HG03575 (cell line): ENCODE measurements around the gene CAPRIN1.

Experiments used
- ATAC-seq: cut with Tn5 transposase; IDR thresholded peaks from one replicate; pipeline ENCODE4 v1.9.1; 2021; ENCODE audit not compliant: unreplicated experiment, insufficient number of reproducible peaks, low FRiP score; ENCODE audit errors: extremely low read depth

Gene CAPRIN1

GRCh38 chr11:34126959-34127848, 75.7 kb downstream of the CAPRIN1 start:
- ATAC-seq: no peak

- ATAC-seq: no peak
Observed at GRCh38 chr11:34128824-34129223, 77.3 kb downstream of the CAPRIN1 start.

DNA sequence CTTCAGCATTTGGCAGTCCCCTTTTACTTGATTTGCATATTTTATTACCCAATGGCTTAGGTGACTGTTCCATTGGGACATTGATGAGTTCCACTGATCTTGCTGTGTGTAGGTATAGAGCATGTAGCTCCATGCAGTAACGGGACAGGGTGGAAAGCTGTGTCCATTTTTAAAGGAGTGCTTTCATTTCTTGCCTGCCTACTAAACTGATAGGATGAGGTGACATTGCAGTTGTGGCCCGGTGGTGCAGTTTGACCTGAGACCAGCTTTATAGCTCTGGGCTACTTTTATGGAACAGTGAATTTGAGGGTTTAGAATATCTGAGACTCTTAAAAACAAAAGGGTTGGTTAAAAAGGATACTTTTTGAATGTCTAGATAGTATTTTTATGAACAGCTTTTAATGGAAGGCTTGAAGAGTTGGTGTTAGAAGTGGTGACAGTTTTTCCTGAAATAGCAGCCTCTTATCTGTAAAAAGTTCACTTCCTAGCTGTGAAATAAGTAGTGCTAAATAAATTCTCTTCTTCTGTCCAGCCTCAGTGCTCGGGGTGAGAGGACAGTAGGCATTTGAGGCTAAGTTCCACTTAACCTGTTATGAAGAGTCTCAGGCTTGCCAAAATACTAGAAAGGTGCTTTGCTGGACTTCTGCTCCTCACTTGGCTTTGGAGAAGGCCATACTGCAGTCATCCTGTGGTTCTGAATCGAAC, 80.9 kb downstream of the CAPRIN1 start:
- ATAC-seq: no peak

- no peak for ATAC-seq
Observed at GRCh38 chr11:34134765-34135164, 83.2 kb downstream of the CAPRIN1 start.

GRCh38 chr11:34135439-34135838, 83.9 kb downstream of the CAPRIN1 start:
- no peak for ATAC-seq

GRCh38 chr11:34136420-34136819, 84.9 kb downstream of the CAPRIN1 start:
- no peak for ATAC-seq

- ATAC-seq: no peak
Observed at GRCh38 chr11:34139346-34139745, 87.8 kb downstream of the CAPRIN1 start.

GRCh38 chr11:34140149-34140548, 88.6 kb downstream of the CAPRIN1 start:
- no peak for ATAC-seq

DNA sequence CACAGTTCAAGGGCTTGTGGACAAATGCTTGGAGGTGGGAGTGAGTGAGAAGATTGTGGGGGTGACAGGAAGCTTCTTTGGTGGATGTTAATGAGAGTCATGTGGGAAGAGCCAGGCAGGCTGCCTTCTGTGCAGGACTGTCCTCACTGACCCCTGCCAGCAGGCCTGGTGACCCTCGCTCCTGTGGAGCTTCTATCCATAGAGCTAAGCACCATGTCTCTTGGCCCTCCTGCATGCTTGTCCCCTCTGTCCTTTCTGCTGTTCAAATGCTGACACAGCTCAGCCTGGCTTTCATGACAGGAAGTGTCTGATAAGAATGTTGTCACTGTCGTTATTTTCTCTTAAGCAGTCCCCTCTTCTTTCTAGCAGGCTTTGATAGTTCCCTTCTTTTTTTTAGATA, 91.5 kb downstream of the CAPRIN1 start:
- ATAC-seq: no peak

DNA sequence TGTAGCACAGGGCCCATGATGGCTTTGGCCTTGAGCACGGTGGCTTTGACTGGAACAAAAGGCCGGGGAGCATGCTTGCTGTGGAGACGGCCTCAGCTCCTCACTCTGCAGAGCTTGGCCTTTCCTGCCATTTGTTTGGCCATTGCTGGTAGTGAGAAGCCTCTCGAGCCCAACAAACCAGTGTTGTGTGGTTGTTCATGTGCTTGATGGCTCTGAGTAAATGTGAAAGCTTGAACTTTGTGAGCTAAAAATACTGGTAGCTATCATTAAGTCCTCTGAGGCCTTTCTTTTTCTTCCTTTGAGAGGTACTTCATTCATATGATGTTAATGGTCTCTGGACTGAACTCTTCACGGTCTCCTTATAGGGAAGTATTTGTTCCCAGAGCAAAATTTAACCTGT, 93.5 kb downstream of the CAPRIN1 start:
- ATAC-seq: no peak

- ATAC-seq: peak; percentile 50
Observed at GRCh38 chr11:34145847-34146381, 94.4 kb downstream of the CAPRIN1 start.

DNA sequence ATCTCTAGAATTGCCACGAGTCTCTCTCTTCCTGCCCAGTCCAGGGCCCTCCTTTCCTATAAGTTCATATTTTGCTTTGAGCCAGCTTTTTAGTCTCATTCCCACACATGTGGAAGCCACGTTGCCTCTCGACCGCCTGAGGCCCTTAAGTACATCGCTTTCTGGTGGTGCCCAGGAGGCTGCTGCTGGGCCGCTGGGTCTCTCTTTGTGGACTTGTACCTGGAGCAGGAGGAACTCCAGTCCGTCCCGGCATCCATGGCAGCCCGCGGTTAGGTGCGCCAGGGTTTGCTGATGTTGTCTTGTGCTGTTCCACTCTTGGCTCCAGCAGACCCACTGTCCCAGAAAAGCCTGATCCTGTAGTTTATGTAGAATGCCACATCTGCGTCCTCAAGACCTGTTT, 94.9 kb downstream of the CAPRIN1 start:
- no peak for ATAC-seq

- ATAC-seq: no peak
Observed at GRCh38 chr11:34146866-34147265, 95.3 kb downstream of the CAPRIN1 start.

DNA sequence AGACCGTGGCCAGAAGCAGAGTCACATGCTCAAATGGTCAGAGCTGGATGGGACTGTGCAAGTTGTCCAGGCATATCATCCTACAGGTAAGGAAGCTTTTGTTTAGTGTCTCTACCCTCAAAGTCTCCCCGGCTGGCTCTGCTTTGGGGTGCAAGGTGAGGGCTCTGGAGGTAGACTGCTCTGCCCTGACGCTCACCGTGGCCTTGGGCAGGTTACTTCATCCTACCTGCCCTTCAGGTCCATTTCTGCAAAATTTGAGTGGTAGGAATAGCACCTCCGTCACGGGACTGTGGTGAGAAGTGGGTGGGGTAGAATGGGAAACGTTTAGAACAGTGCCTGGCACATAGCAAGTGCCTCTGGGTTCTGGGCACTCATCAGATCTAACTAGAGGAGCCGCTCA, 96.0 kb downstream of the CAPRIN1 start:
- no peak for ATAC-seq

- no peak for ATAC-seq
Observed at GRCh38 chr11:34148504-34149165, 97.1 kb downstream of the CAPRIN1 start.

DNA sequence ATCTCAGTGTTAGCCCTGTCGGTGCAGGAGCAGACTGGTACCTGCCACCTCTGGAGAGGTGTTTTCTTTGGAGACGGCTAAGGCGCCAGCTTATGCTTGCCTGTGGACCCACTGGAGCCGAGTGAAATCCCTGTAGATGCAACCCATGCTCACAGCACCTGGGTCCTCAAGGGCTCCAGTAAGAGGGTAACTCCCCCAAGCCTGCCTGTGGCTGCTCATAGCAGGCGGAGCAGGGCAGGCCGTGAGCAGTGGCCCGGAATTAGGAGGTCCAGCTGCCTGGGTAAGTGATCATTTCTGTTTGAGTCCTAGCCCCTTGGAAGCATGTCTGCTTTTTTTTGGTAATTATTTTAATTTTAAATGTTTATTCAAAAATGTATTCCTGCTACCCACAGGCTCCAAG, 97.7 kb downstream of the CAPRIN1 start:
- ATAC-seq: no peak

GRCh38 chr11:34149786-34150185, 98.3 kb downstream of the CAPRIN1 start:
- no peak for ATAC-seq

GRCh38 chr11:34150494-34151151, 99.1 kb downstream of the CAPRIN1 start:
- ATAC-seq: no peak
